GM12891 (cell line): ENCODE measurements around the gene FOXP3.

Source experiments
- POLR2A ChIP-seq: IDR thresholded peaks from 2 replicates; pipeline ENCODE4 v1.6.1; 2011; ENCODE audit warnings: low read depth, low read length, control low read depth
- POLR2AphosphoS5 ChIP-seq: IDR thresholded peaks from 2 replicates; pipeline ENCODE4 v1.6.1; 2011; ENCODE audit warnings: low read depth, low read length, control low read depth
- POU2F2 ChIP-seq: IDR thresholded peaks from 2 replicates; pipeline ENCODE4 v1.6.1; 2011; ENCODE audit warnings: low read depth, mild to moderate bottlenecking, control low read depth, low read length, moderate library complexity
- SPI1 ChIP-seq: IDR thresholded peaks from 2 replicates; pipeline ENCODE4 v1.6.1; 2011; ENCODE audit warnings: low read depth, low read length, control low read depth
- TAF1 ChIP-seq: IDR thresholded peaks from 2 replicates; pipeline ENCODE4 v1.6.1; 2011; ENCODE audit warnings: low read depth, low read length, control low read depth

DNA sequence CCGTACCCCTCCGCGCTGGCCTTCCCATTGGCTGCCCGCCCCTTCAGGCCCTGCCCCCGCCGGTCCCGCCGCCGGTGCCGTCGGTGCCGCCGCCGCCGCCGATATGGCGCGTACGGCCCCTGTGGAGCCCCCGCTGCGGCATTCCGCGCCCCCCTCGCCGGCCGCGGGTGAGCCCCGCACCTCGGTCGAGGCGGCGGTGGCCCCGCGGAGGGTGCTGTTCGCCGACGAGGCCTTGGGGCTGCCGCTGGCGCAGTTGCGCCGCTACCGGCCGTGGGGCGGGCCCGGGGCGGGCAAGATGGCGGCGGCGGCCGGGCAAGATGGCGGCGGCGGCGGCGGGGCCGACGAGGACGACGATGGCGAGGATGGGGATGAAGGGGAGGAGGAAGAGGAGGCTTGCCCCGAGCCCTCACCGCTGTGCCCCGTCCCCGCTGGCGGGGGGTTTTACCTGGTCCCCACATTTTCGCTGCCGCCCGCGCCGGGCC is 5.3 kb upstream of the FOXP3 start, which contains the start of gene PPP1R3F:
- TF ChIP-seq SPI1 (no peak), POLR2A (no peak), TAF1 (no peak), POLR2AphosphoS5 (no peak), POU2F2 (no peak)
